Measurements from ENCODE around the gene CLP1. TPM values are rescaled to one million over a fixed set of nuclear protein-coding genes. Genes with fewer than 3 reads are reported as not detected.
"Not testable (repeated sequence)": the region's sequence is repeated elsewhere in the genome, so short reads cannot be mapped to it uniquely, and the experiment has no call there.

Gene CLP1
- total RNA-seq, 2 experiments from 2014 or later, result 21.8 to 24.2 TPM

GRCh38 chr11:57703341-57703740, 45.8 kb downstream of the CLP1 start:
- no peak for ATAC-seq (ENCODE audit: poor library complexity)
- H3K27me3 Mint-ChIP-seq, result no peaks in the 10 kb centered on the region
- DNase-seq, result no peak
- no peaks in the 10 kb centered on the region for H3K4me1 ChIP-seq (ENCODE audit: insufficient read depth, low read length)
- intact Hi-C loops (cut with DNase I, micrococcal nuclease), result no loop called here
- POLR2A ChIA-PET, result interaction anchor here (0.9 to 1.5 kb wide), 3 partner anchors 9 to 135 kb away, joined by 3 read pairs; partner anchors contain the start of genes MED19, TMX2 and UBE2L6
- no peak overlapping the region for H3K27ac Mint-ChIP-seq
- no peak overlapping the region for H3K4me3 Mint-ChIP-seq
- peaks cover 67% of the 10 kb centered on the region for H3K36me3 Mint-ChIP-seq (ENCODE audit: low read depth)
- H3K4me1 Mint-ChIP-seq (ENCODE audit: low read depth), result peaks cover 4% of the 10 kb centered on the region
- no peak for TF ChIP-seq CTCF (IDR thresholded peaks at IDR 0.05)
- H3K9me3 Mint-ChIP-seq, result no peaks in the 10 kb centered on the region
- H3K27ac ChIP-seq (ENCODE audit: low read depth in 1 of 2, low read length in 2 of 2), result no peak overlapping the region
- H3K9me3 ChIP-seq (ENCODE audit: control insufficient read depth in 1 of 2, insufficient read depth in 1 of 2, low read length in 2 of 2), result no peaks in the 10 kb centered on the region
- peaks cover 44% of the 10 kb centered on the region for H3K36me3 ChIP-seq (ENCODE audit: insufficient read depth, low read length)
- CTCF ChIA-PET, result interaction anchor here (3.3 kb wide), 1 partner anchor 97 kb away, joined by 12 read pairs; no protein-coding TSS in a partner anchor
- H3K4me3 ChIP-seq (ENCODE audit: low read length), result no peak overlapping the region
- H3K27me3 ChIP-seq (ENCODE audit: control insufficient read depth in 1 of 2, insufficient read depth in 2 of 2, low read length in 2 of 2), result no peaks in the 10 kb centered on the region

GRCh38 chr11:57704932-57705331, 47.4 kb downstream of the CLP1 start:
- Histone ChIP-seq H3K4me3 (ENCODE audit: low read length) (no peak overlapping the region), H3K4me1 (ENCODE audit: insufficient read depth, low read length) (no peaks in the 10 kb centered on the region), H3K9me3 (ENCODE audit: control insufficient read depth in 1 of 2, insufficient read depth in 1 of 2, low read length in 2 of 2) (no peaks in the 10 kb centered on the region), H3K27me3 (ENCODE audit: control insufficient read depth in 1 of 2, insufficient read depth in 2 of 2, low read length in 2 of 2) (no peaks in the 10 kb centered on the region), H3K27ac (ENCODE audit: low read depth in 1 of 2, low read length in 2 of 2) (no peak overlapping the region), H3K36me3 (ENCODE audit: insufficient read depth, low read length) (peaks cover 33% of the 10 kb centered on the region)
- Mint-ChIP-seq H3K27me3 (no peaks in the 10 kb centered on the region), H3K9me3 (no peaks in the 10 kb centered on the region), H3K36me3 (ENCODE audit: low read depth) (peaks cover 55% of the 10 kb centered on the region), H3K27ac (no peak overlapping the region), H3K4me1 (ENCODE audit: low read depth) (peaks cover 12% of the 10 kb centered on the region), H3K4me3 (no peak overlapping the region)
- CTCF ChIA-PET, result interaction anchor here (3.3 kb wide), 1 partner anchor 96 kb away, joined by 12 read pairs; no protein-coding TSS in a partner anchor
- DNase-seq, result no peak
- intact Hi-C loops (cut with DNase I, micrococcal nuclease), result no loop called here
- TF ChIP-seq CTCF (IDR thresholded peaks at IDR 0.05), result no peak
- no peak for ATAC-seq (ENCODE audit: poor library complexity)
- POLR2A ChIA-PET, result interaction anchor here (1.5 kb wide), 1 partner anchor 137 kb away, joined by 3 read pairs; the partner anchor contains the start of gene UBE2L6

GRCh38 chr11:57705432-57705831, 47.9 kb downstream of the CLP1 start:
- H3K9me3 Mint-ChIP-seq; ATAC-seq (ENCODE audit: poor library complexity); DNase-seq; H3K4me3 Mint-ChIP-seq; H3K27ac ChIP-seq (ENCODE audit: low read depth in 1 of 2, low read length in 2 of 2); H3K4me3 ChIP-seq (ENCODE audit: low read length); H3K27me3 Mint-ChIP-seq; POLR2A ChIA-PET; intact Hi-C loops (cut with DNase I, micrococcal nuclease); H3K27me3 ChIP-seq (ENCODE audit: control insufficient read depth in 1 of 2, insufficient read depth in 2 of 2, low read length in 2 of 2); H3K9me3 ChIP-seq (ENCODE audit: control insufficient read depth in 1 of 2, insufficient read depth in 1 of 2, low read length in 2 of 2); H3K4me1 ChIP-seq (ENCODE audit: insufficient read depth, low read length); H3K27ac Mint-ChIP-seq: not testable (repeated sequence)
- CTCF ChIA-PET, result interaction anchor here (3.3 kb wide), 1 partner anchor 95 kb away, joined by 12 read pairs; no protein-coding TSS in a partner anchor
- peaks cover 54% of the 10 kb centered on the region for H3K36me3 Mint-ChIP-seq (ENCODE audit: low read depth)
- peaks cover 28% of the 10 kb centered on the region for H3K36me3 ChIP-seq (ENCODE audit: insufficient read depth, low read length)
- H3K4me1 Mint-ChIP-seq (ENCODE audit: low read depth), result peaks cover 17% of the 10 kb centered on the region
